Smooth muscle cell (in vitro differentiated cells): ENCODE measurements around the gene ASCC2. TPM values are rescaled to one million over a fixed set of nuclear protein-coding genes. Genes with fewer than 3 reads are reported as not detected.

Experiments
- DNase-seq: peaks from one replicate; lab custom pipeline; 2025; ENCODE audit not compliant: unreplicated experiment; lab: John Stamatoyannopoulos, UW
- H2AFZ ChIP-seq: fragments of 200-600 bp; sonication (generic); 2 replicates; pipeline ENCODE4 v1.6.0; 2016; ENCODE audit warnings: antibody characterized with exemption, low read depth, mild to moderate bottlenecking
- H3F3A ChIP-seq: fragments of 200-600 bp; sonication (generic); 2 replicates; pipeline ENCODE4 v1.6.0; 2017; ENCODE audit warnings: antibody characterized with exemption, low read depth
- H3K27ac ChIP-seq: fragments of 200-600 bp; sonication (generic); 2 replicates; pipeline ENCODE4 v1.5.1; 2016; ENCODE audit warnings: low read depth, mild to moderate bottlenecking
- H3K27me3 ChIP-seq: fragments of 200-600 bp; sonication (generic); 2 replicates; pipeline ENCODE4 v1.6.1; 2016; ENCODE audit warnings: low read depth, mild to moderate bottlenecking
- H3K36me3 ChIP-seq: fragments of 200-600 bp; sonication (generic); 2 replicates; pipeline ENCODE4 v1.5.1; 2016; ENCODE audit warnings: low read depth
- H3K4me1 ChIP-seq: fragments of 200-600 bp; sonication (generic); 2 replicates; pipeline ENCODE4 v1.5.1; 2016; ENCODE audit warnings: low read depth
- H3K4me2 ChIP-seq: fragments of 200-600 bp; sonication (generic); 2 replicates; pipeline ENCODE4 v1.6.0; 2016; ENCODE audit warnings: mild to moderate bottlenecking
- H3K4me3 ChIP-seq: fragments of 200-600 bp; sonication (generic); 2 replicates; pipeline ENCODE4 v1.5.1; 2016; ENCODE audit warnings: mild to moderate bottlenecking
- H3K79me2 ChIP-seq: fragments of 200-600 bp; sonication (generic); 2 replicates; pipeline ENCODE4 v1.6.0; 2016; ENCODE audit warnings: low read depth, mild to moderate bottlenecking
- H3K9ac ChIP-seq: fragments of 200-600 bp; sonication (generic); 2 replicates; pipeline ENCODE4 v1.6.0; 2016; ENCODE audit warnings: low read depth
- H3K9me3 ChIP-seq: fragments of 200-600 bp; sonication (generic); replicated peaks from 2 replicates; pipeline ENCODE4 v1.5.1; 2016; ENCODE audit warnings: low read depth
- H4K20me1 ChIP-seq: fragments of 200-600 bp; sonication (generic); 2 replicates; pipeline ENCODE4 v1.6.0; 2016; ENCODE audit warnings: low read depth
- WGBS: methylation state at CpG from one replicate; pipeline ENCODE4 v1.1.7; 2016; ENCODE audit warnings: low lambda C conversion rate; 5-methylcytosine and 5-hydroxymethylcytosine counted together
- polyA plus RNA-seq: library from polyadenylated mRNA; unstranded; fragments of >200 nt; fragmentation: Nextera tagmentation; extraction: Ambion mirVana; gene quantifications from 2 replicates; pipeline ENCODE4 v1.2.1, GENCODE V29; 2016
- total RNA-seq: library from RNA; depleted of rRNA; stranded (reverse); fragments of >200 nt; gene quantifications from 2 replicates; pipeline ENCODE4 v1.2.3, GENCODE V29; 2014
- TF ChIP-seq, protein P1 (sequence below): fragments of 200-600 bp; sonication (generic); IDR thresholded peaks from 2 replicates; pipeline ENCODE4 v1.5.1; 2017; ENCODE audit warnings: borderline replicate concordance, mild to moderate bottlenecking, antibody characterized with exemption; ENCODE audit not compliant: insufficient read depth, poor library complexity, severe bottlenecking

Gene ASCC2
- total and polyA plus RNA-seq, 2 experiments from 2014 or later: 32.1 to 58.9 TPM

DNA sequence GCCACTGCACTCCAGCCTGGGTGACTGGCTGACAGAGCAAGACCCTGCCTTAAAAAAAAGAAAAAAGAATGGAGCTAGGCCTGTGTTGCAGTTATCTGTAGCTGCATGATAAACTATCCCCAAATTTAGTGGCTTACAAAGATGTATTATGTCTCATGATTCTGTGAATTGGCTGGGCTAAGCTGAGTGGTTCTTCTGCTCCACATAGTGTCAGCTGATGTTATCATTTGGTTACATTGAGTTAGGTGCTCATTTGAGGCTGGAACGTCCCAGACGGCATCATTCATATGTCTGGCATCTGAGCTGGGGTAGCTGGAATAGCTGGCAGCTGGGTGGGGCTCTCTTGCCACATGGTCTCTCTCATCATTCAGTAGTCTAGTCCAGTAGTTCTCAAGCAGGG is 8.2 kb upstream of the ASCC2 start:
- H3K27me3 ChIP-seq: no peaks in the 10 kb centered on the region
- H4K20me1 ChIP-seq: no peaks in the 10 kb centered on the region
- H3K9ac ChIP-seq: no peak overlapping the region
- H3K4me2 ChIP-seq: no peak overlapping the region
- no peak overlapping the region for H3K27ac ChIP-seq
- peaks cover 10% of the 10 kb centered on the region for H3F3A ChIP-seq
- H3K4me1 ChIP-seq: peaks cover 11% of the 10 kb centered on the region
- WGBS: 91% methylated on average over 2 of the region's 2 CpGs
- no peaks in the 10 kb centered on the region for H3K9me3 ChIP-seq
- H2AFZ ChIP-seq: no peak overlapping the region
- no peak for DNase-seq
- H3K36me3 ChIP-seq: no peaks in the 10 kb centered on the region
- no peaks in the 10 kb centered on the region for H3K79me2 ChIP-seq
- TF ChIP-seq, protein P1, sequence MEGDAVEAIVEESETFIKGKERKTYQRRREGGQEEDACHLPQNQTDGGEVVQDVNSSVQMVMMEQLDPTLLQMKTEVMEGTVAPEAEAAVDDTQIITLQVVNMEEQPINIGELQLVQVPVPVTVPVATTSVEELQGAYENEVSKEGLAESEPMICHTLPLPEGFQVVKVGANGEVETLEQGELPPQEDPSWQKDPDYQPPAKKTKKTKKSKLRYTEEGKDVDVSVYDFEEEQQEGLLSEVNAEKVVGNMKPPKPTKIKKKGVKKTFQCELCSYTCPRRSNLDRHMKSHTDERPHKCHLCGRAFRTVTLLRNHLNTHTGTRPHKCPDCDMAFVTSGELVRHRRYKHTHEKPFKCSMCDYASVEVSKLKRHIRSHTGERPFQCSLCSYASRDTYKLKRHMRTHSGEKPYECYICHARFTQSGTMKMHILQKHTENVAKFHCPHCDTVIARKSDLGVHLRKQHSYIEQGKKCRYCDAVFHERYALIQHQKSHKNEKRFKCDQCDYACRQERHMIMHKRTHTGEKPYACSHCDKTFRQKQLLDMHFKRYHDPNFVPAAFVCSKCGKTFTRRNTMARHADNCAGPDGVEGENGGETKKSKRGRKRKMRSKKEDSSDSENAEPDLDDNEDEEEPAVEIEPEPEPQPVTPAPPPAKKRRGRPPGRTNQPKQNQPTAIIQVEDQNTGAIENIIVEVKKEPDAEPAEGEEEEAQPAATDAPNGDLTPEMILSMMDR: no peak
- no peak overlapping the region for H3K4me3 ChIP-seq

GRCh38 chr22:29842740-29843139 is 4.7 kb upstream of the ASCC2 start:
- Histone ChIP-seq H3K4me3 (no peak overlapping the region), H3K79me2 (peaks cover 3% of the 10 kb centered on the region), H3K4me1 (peaks cover 7% of the 10 kb centered on the region), H3K36me3 (no peaks in the 10 kb centered on the region), H3K27me3 (no peaks in the 10 kb centered on the region), H4K20me1 (no peaks in the 10 kb centered on the region), H3K4me2 (peak overlapping the region; percentile 66), H3K9ac (peak overlapping the region; percentile 86), H3F3A (peaks cover 10% of the 10 kb centered on the region), H3K9me3 (no peaks in the 10 kb centered on the region), H3K27ac (peak overlapping the region; percentile 99), H2AFZ (no peak overlapping the region)
- no peak for DNase-seq
- TF ChIP-seq, protein P1: no peak
- 10% methylated on average over 2 of the region's 2 CpGs for WGBS

DNA sequence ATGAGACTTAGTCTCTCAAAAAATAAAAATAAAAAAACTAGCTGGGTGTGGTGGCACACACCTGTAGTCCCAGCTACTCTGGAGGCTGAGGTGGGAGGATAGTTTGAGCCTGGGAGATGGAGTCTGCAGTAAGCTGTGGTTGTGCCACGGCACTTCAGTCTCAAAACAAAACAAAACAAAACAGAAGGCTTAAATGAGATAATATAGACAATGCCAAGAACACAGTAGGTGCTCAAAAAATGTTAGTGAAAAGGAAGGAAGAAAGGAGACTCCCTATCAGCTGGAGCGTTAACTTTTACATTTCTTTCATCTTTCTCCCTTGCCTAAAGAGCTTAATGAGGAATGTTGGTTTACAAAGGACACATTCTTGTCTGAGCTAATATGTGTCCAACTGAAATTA is 4.1 kb upstream of the ASCC2 start:
- Histone ChIP-seq H3K9me3 (no peaks in the 10 kb centered on the region), H3K36me3 (no peaks in the 10 kb centered on the region), H2AFZ (peak overlapping the region; percentile 69), H3F3A (peaks cover 10% of the 10 kb centered on the region), H3K79me2 (peaks cover 9% of the 10 kb centered on the region), H3K4me3 (no peak overlapping the region), H3K27me3 (no peaks in the 10 kb centered on the region), H4K20me1 (no peaks in the 10 kb centered on the region), H3K9ac (peak overlapping the region; percentile 86), H3K4me2 (peak overlapping the region; percentile 66), H3K27ac (peak overlapping the region; percentile 99), H3K4me1 (peaks cover 11% of the 10 kb centered on the region)
- WGBS: 50% methylated on average over 2 of the region's 2 CpGs
- no peak for DNase-seq
- TF ChIP-seq, protein P1: no peak

- Histone ChIP-seq H3K36me3 (no peaks in the 10 kb centered on the region), H3K9me3 (no peaks in the 10 kb centered on the region), H2AFZ (no peak overlapping the region), H4K20me1 (peaks cover 5% of the 10 kb centered on the region), H3K27ac (no peak overlapping the region), H3K4me2 (no peak overlapping the region), H3K4me3 (no peak overlapping the region), H3K27me3 (no peaks in the 10 kb centered on the region), H3K79me2 (peaks cover 24% of the 10 kb centered on the region), H3K9ac (no peak overlapping the region), H3F3A (peaks cover 14% of the 10 kb centered on the region), H3K4me1 (peaks cover 11% of the 10 kb centered on the region)
- no peak for DNase-seq
- TF ChIP-seq, protein P1: no peak
Measured at GRCh38 chr22:29840498-29840897, 2.4 kb upstream of the ASCC2 start.
